DND-41 (cell line): ENCODE results near the gene JUNB.

ENCODE experiments used
- ATAC-seq: fragments of 200-7000 bp; cut with Tn5 transposase; 3 replicates; pipeline ENCODE4 v1.9.1; 2021; ENCODE audit warnings: low read depth; ENCODE audit not compliant: insufficient read depth
- DNase-seq: peaks from one replicate; pipeline ENCODE4 v3.0.0-alpha.2; 2020
- H2AFZ ChIP-seq: 2 replicates; pipeline ENCODE4 v1.6.0; 2012; ENCODE audit warnings: low read depth, low read length
- H3K27ac ChIP-seq: 2 replicates; pipeline ENCODE4 v1.5.1; 2012; ENCODE audit warnings: low read length, inconsistent platforms
- H3K27me3 ChIP-seq: fragments of 200-600 bp; sonication (generic); 2 replicates; pipeline ENCODE4 v1.6.0; 2012; ENCODE audit warnings: low read length, mild to moderate bottlenecking, inconsistent platforms; ENCODE audit not compliant: insufficient read depth, poor library complexity
- H3K36me3 ChIP-seq: 2 replicates; pipeline ENCODE4 v1.5.1; 2012; ENCODE audit warnings: low read length, inconsistent platforms; ENCODE audit not compliant: insufficient read depth
- H3K4me1 ChIP-seq: 2 replicates; pipeline ENCODE4 v1.5.1; 2012; ENCODE audit warnings: mild to moderate bottlenecking, low read length; ENCODE audit not compliant: insufficient read depth
- H3K4me2 ChIP-seq: 2 replicates; pipeline ENCODE4 v1.6.0; 2012; ENCODE audit warnings: mild to moderate bottlenecking, moderate library complexity, low read length, inconsistent platforms; ENCODE audit not compliant: insufficient read depth
- H3K4me3 ChIP-seq, 2 experiments: fragments of 200-600 bp in 1 of 2; shearing (Covaris generic) in 1 of 2; 2 replicates each; pipeline ENCODE4 v1.5.1; 2012 to 2016; ENCODE audit warnings: inconsistent platforms in 2 of 2, low read length in 2 of 2, mild to moderate bottlenecking in 2 of 2, low read depth in 1 of 2, moderate library complexity in 1 of 2
- H3K79me2 ChIP-seq: 2 replicates; pipeline ENCODE4 v1.6.0; 2012; ENCODE audit warnings: low read length, inconsistent platforms; ENCODE audit not compliant: insufficient read depth
- H3K9ac ChIP-seq: 2 replicates; pipeline ENCODE4 v1.6.0; 2012; ENCODE audit warnings: low read depth, mild to moderate bottlenecking, inconsistent platforms, low read length, moderate library complexity
- H3K9me3 ChIP-seq: 2 replicates; pipeline ENCODE4 v1.5.1; 2012; ENCODE audit warnings: low read length, moderate library complexity, mild to moderate bottlenecking, inconsistent platforms; ENCODE audit not compliant: insufficient read depth, severe bottlenecking
- H4K20me1 ChIP-seq: 2 replicates; pipeline ENCODE4 v1.6.0; 2012; ENCODE audit warnings: low read length; ENCODE audit not compliant: insufficient read depth
- EZH2 ChIP-seq: IDR thresholded peaks from 3 replicates; pipeline ENCODE4 v1.6.1; 2012; ENCODE audit warnings: borderline replicate concordance, low read depth, mild to moderate bottlenecking, moderate library complexity, low read length, inconsistent platforms; ENCODE audit not compliant: severe bottlenecking
- TF ChIP-seq, protein P1 (sequence below): IDR thresholded peaks from 2 replicates; pipeline ENCODE4 v1.5.1; 2012; ENCODE audit warnings: borderline replicate concordance, low read length, moderate library complexity, mild to moderate bottlenecking; ENCODE audit not compliant: poor library complexity, severe bottlenecking; ENCODE audit errors: extremely low read depth

Gene JUNB

GRCh38 chr19:12749938-12750521 is 41.3 kb upstream of the JUNB start:
- Histone ChIP-seq H3K4me3 (no peak overlapping the region), H3K9me3 (peaks cover 13% of the 10 kb centered on the region), H3K27me3 (no peaks in the 10 kb centered on the region), H3K27ac (no peak overlapping the region), H4K20me1 (no peaks in the 10 kb centered on the region), H3K9ac (no peak overlapping the region), H2AFZ (no peak overlapping the region), H3K79me2 (no peaks in the 10 kb centered on the region), H3K36me3 (peaks cover 32% of the 10 kb centered on the region), H3K4me1 (no peaks in the 10 kb centered on the region), H3K4me2 (no peak overlapping the region)
- no peak for DNase-seq
- TF ChIP-seq, protein P1, sequence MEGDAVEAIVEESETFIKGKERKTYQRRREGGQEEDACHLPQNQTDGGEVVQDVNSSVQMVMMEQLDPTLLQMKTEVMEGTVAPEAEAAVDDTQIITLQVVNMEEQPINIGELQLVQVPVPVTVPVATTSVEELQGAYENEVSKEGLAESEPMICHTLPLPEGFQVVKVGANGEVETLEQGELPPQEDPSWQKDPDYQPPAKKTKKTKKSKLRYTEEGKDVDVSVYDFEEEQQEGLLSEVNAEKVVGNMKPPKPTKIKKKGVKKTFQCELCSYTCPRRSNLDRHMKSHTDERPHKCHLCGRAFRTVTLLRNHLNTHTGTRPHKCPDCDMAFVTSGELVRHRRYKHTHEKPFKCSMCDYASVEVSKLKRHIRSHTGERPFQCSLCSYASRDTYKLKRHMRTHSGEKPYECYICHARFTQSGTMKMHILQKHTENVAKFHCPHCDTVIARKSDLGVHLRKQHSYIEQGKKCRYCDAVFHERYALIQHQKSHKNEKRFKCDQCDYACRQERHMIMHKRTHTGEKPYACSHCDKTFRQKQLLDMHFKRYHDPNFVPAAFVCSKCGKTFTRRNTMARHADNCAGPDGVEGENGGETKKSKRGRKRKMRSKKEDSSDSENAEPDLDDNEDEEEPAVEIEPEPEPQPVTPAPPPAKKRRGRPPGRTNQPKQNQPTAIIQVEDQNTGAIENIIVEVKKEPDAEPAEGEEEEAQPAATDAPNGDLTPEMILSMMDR, result no peak
- no peak for TF ChIP-seq EZH2
- no peak for ATAC-seq

DNA sequence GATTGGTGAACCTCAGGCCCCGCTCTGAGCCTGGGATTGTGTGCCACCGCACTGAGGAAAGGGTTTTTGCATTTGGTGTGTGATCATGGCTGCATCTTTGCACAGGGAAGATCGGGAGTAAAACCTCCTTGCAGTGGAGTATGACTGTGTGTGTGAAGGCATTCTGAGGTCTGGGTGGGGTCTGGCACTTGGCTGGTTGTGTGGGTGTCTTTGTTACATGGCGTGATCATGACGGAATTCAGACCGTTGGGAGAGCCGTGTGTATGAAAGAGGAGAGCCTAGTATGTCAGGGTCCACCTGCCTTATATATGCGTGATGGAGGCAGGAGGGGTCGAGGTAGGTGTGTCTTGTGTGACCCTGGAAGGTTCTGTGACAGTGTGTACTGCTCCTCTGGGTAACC is 40.4 kb upstream of the JUNB start:
- Histone ChIP-seq H2AFZ (no peak overlapping the region), H3K79me2 (no peaks in the 10 kb centered on the region), H3K9ac (no peak overlapping the region), H3K4me2 (no peak overlapping the region), H3K4me3 (no peak overlapping the region), H3K4me1 (no peaks in the 10 kb centered on the region), H3K27me3 (no peaks in the 10 kb centered on the region), H3K27ac (no peak overlapping the region), H4K20me1 (no peaks in the 10 kb centered on the region), H3K36me3 (peaks cover 24% of the 10 kb centered on the region), H3K9me3 (peaks cover 13% of the 10 kb centered on the region)
- ATAC-seq (no peak), DNase-seq (no peak)
- TF ChIP-seq EZH2, result no peak
- TF ChIP-seq, protein P1, result no peak

GRCh38 chr19:12751635-12752034 is 39.7 kb upstream of the JUNB start, which contains the start of gene BEST2:
Gene BEST2 (plus strand): TSS chr19:12751791. CDS start chr19:12752593, 802 bp downstream.
- Histone ChIP-seq H4K20me1 (no peaks in the 10 kb centered on the region), H3K9ac (no peak within 1 kb of the TSS), H3K36me3 (peaks cover 16% of the 10 kb centered on the region), H3K4me1 (no peaks in the 10 kb centered on the region), H3K9me3 (peaks cover 13% of the 10 kb centered on the region), H2AFZ (no peak within 1 kb of the TSS), H3K79me2 (no peaks in the 10 kb centered on the region), H3K4me3 (no peak within 1 kb of the TSS), H3K27ac (no peak within 1 kb of the TSS), H3K4me2 (no peak within 1 kb of the TSS), H3K27me3 (no peaks in the 10 kb centered on the region)
- no peak for TF ChIP-seq EZH2
- TF ChIP-seq, protein P1, result no peak
- no peak for DNase-seq
- ATAC-seq, result no peak
